Suprapubic skin (tissue), 4 donors: Measurements from ENCODE around the gene IFFO2. TPM values are rescaled to one million over a fixed set of nuclear protein-coding genes. Genes with fewer than 3 reads are reported as not detected.

Experiments used
- DNase-seq, 2 donors: peaks; one replicate each; pipeline ENCODE4 v3.0.0-alpha.2; 2019; ENCODE audit warnings: low spot score in 2 of 2
- H3K27ac ChIP-seq: fragments of 200-600 bp; sonication (generic); one replicate; pipeline ENCODE4 v1.5.1; 2019
- H3K27me3 ChIP-seq: fragments of 200-600 bp; sonication (generic); one replicate; pipeline ENCODE4 v1.5.1; 2019
- H3K36me3 ChIP-seq: fragments of 200-600 bp; sonication (generic); one replicate; pipeline ENCODE4 v1.5.1; 2019
- H3K4me1 ChIP-seq: fragments of 200-600 bp; sonication (generic); one replicate; pipeline ENCODE4 v1.5.1; 2019
- H3K4me3 ChIP-seq: fragments of 200-600 bp; sonication (generic); one replicate; pipeline ENCODE4 v1.5.1; 2019; ENCODE audit warnings: mild to moderate bottlenecking
- H3K9me3 ChIP-seq: fragments of 200-600 bp; sonication (generic); one replicate; pipeline ENCODE4 v1.5.1; 2019
- EP300 ChIP-seq: sonication (generic); formaldehyde crosslinking; IDR thresholded peaks from one replicate; pipeline ENCODE4 v1.6.1; 2017; ENCODE audit warnings: antibody characterized with exemption
- POLR2A ChIP-seq, 2 donors: fragments of 450-650 bp; IDR thresholded peaks; one replicate each; pipeline ENCODE4 v1.6.1; 2017; ENCODE audit warnings: antibody characterized with exemption in 2 of 2, mild to moderate bottlenecking in 2 of 2, moderate library complexity in 2 of 2
- POLR2AphosphoS5 ChIP-seq, 3 donors: sonication (generic); formaldehyde crosslinking; IDR thresholded peaks; one replicate each; pipeline ENCODE4 v1.6.1; 2017; ENCODE audit warnings: antibody characterized with exemption in 3 of 3
- WGBS: methylation state at CpG from one replicate; pipeline ENCODE4 v1.1.5; 2018; 5-methylcytosine and 5-hydroxymethylcytosine counted together
- total RNA-seq, 4 donors: library from RNA; depleted of rRNA; stranded (reverse); fragments of >200 nt; gene quantifications; one replicate each; pipeline ENCODE4 v1.1.0, GENCODE V29; 2016
- TF ChIP-seq, protein P1 (sequence below), 2 donors: fragments of 200-600 bp in 1 of 2; fragments of 450-650 bp in 1 of 2; sonication (generic) in 1 of 2; IDR thresholded peaks; one replicate each; pipeline ENCODE4 v1.5.1; 2016 to 2019; ENCODE audit warnings: antibody characterized with exemption in 2 of 2, mild to moderate bottlenecking in 1 of 2, moderate library complexity in 1 of 2

Gene IFFO2
- total RNA-seq, 4 donors from 2014 or later = 327 to 569 (median 449) TPM

DNA sequence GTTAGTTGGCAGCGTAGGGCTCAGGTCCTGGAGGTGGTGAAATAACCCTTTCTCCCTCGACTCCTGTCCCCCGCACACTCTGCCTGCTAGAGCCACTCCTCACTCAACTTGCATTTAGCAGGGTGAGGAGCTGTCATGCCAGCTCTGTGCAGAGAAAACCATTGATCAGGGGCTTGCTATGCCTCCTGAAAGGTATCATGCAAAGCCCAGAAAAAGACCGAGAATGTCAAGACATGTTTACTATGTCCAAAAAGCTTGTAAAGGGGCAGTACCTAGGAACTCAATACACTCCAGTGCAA is 72.1 kb downstream of the IFFO2 start:
- H3K4me3 ChIP-seq = no peak overlapping the region
- H3K36me3 ChIP-seq = peaks cover 10% of the 10 kb centered on the region
- no peaks in the 10 kb centered on the region for H3K9me3 ChIP-seq
- no peak for DNase-seq
- WGBS = 47% methylated on average over 3 of the region's 4 CpGs
- no peak overlapping the region for H3K27ac ChIP-seq
- H3K4me1 ChIP-seq = peaks cover 56% of the 10 kb centered on the region
- TF ChIP-seq POLR2AphosphoS5 (IDR thresholded peaks at IDR 0.05) = no peak
- TF ChIP-seq EP300 = no peak
- TF ChIP-seq, protein P1, sequence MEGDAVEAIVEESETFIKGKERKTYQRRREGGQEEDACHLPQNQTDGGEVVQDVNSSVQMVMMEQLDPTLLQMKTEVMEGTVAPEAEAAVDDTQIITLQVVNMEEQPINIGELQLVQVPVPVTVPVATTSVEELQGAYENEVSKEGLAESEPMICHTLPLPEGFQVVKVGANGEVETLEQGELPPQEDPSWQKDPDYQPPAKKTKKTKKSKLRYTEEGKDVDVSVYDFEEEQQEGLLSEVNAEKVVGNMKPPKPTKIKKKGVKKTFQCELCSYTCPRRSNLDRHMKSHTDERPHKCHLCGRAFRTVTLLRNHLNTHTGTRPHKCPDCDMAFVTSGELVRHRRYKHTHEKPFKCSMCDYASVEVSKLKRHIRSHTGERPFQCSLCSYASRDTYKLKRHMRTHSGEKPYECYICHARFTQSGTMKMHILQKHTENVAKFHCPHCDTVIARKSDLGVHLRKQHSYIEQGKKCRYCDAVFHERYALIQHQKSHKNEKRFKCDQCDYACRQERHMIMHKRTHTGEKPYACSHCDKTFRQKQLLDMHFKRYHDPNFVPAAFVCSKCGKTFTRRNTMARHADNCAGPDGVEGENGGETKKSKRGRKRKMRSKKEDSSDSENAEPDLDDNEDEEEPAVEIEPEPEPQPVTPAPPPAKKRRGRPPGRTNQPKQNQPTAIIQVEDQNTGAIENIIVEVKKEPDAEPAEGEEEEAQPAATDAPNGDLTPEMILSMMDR (IDR thresholded peaks at IDR 0.05) = no peak
- no peaks in the 10 kb centered on the region for H3K27me3 ChIP-seq

DNA sequence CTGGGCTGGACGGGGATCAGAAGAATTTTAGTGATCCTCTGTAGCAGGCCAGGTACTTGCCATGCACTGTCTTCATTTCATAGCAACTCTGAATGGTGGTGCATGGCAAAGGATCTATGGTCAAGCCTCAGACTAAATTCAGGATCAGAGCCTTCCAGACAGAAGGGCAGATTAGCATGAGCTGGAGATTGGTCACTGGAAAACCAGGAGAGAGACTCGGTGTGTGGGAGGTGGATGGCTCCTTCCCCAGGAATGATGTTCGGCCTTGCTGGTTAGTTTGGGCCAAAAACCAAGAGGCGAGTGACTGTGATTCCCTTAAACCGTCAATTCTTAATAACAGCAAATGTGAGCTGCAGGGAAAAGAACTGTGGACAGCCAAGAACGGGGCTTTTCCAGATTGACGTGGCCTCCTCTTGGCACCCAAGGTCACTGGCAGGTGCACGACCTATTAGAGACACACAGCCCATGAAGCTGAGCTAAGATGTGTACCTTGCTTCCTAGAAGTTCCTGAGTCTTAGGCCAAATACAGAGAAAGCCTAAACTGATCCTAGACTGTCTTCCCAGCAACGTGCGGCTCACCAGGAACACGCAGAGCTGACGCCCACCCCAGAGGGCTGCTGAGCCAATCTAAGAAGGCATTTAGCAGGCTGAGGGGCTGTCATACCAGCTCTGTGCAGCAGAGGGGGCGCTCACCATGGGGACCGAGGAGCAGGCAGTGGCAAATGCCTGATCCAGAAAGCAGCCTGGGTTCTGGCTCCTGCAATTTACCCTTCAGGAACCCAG is 72.6 kb downstream of the IFFO2 start:
- Histone ChIP-seq H3K4me3 (no peak overlapping the region), H3K27ac (no peak overlapping the region), H3K27me3 (no peaks in the 10 kb centered on the region), H3K4me1 (peaks cover 58% of the 10 kb centered on the region), H3K9me3 (no peaks in the 10 kb centered on the region), H3K36me3 (peaks cover 10% of the 10 kb centered on the region)
- no peak for TF ChIP-seq EP300
- TF ChIP-seq, protein P1 (IDR thresholded peaks at IDR 0.05) = peak; percentile 71 to 92
- no peak for TF ChIP-seq POLR2AphosphoS5 (IDR thresholded peaks at IDR 0.05)
- TF ChIP-seq POLR2A (IDR thresholded peaks at IDR 0.05) = no peak
- peak in 1 of 2 donors; percentile 83 for DNase-seq
- WGBS = 71% methylated on average over 8 of the region's 14 CpGs

DNA sequence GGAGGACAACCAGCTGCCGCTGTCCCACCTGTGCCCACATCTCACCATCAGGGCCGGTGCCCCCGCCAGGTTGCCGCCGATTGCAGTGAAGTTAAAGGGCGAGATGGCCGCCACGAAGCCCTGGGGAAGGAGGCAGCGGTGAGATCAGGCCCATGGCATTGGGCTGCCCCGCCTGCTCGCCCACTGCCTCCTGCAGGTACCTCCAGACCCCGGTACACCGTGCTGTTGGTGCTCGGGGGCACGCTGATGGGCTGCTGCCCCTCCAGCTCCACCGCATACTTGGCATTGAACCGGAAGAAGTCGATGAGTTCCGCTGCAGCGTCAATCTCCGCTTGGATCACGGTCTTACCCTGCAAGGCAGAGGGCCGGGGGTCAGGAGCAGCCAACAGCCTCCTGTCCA is 73.4 kb downstream of the IFFO2 start:
- Histone ChIP-seq H3K27me3 (no peaks in the 10 kb centered on the region), H3K4me1 (peaks cover 58% of the 10 kb centered on the region), H3K36me3 (peaks cover 7% of the 10 kb centered on the region), H3K27ac (no peak overlapping the region), H3K9me3 (no peaks in the 10 kb centered on the region), H3K4me3 (no peak overlapping the region)
- TF ChIP-seq, protein P1 (IDR thresholded peaks at IDR 0.05) = no peak
- TF ChIP-seq EP300 = no peak
- TF ChIP-seq POLR2AphosphoS5 (IDR thresholded peaks at IDR 0.05) = no peak
- no peak for DNase-seq
- 90% methylated on average over 2 of the region's 23 CpGs for WGBS

DNA sequence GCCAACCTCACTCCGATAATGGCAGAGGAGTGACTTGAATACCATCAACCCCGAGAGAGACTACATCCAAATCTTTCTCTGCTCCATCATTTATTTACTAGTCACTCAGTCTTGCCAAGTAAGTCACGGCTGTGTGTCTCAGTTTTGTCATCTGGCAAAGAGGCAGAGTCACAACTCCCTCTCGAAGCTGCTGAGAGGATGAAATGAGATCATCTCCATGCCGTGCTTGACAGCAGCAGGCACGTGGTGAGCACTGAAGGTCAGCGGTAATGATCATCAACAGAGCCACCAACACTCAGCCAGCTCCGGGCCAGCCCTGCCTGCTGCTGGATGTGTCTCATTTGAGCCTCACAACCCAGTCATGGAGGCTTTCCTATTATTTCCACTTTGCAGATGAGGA is 74.0 kb downstream of the IFFO2 start:
- Histone ChIP-seq H3K36me3 (peaks cover 7% of the 10 kb centered on the region), H3K27ac (peak overlapping the region; percentile 59), H3K4me3 (no peak overlapping the region), H3K27me3 (no peaks in the 10 kb centered on the region), H3K4me1 (peaks cover 58% of the 10 kb centered on the region), H3K9me3 (no peaks in the 10 kb centered on the region)
- no peak for DNase-seq
- TF ChIP-seq POLR2AphosphoS5 (IDR thresholded peaks at IDR 0.05) (no peak), POLR2A (IDR thresholded peaks at IDR 0.05) (no peak), EP300 (no peak)
- TF ChIP-seq, protein P1 (IDR thresholded peaks at IDR 0.05) = no peak
- whole genome bisulfite sequencing = 43% methylated on average over 8 of the region's 8 CpGs

DNA sequence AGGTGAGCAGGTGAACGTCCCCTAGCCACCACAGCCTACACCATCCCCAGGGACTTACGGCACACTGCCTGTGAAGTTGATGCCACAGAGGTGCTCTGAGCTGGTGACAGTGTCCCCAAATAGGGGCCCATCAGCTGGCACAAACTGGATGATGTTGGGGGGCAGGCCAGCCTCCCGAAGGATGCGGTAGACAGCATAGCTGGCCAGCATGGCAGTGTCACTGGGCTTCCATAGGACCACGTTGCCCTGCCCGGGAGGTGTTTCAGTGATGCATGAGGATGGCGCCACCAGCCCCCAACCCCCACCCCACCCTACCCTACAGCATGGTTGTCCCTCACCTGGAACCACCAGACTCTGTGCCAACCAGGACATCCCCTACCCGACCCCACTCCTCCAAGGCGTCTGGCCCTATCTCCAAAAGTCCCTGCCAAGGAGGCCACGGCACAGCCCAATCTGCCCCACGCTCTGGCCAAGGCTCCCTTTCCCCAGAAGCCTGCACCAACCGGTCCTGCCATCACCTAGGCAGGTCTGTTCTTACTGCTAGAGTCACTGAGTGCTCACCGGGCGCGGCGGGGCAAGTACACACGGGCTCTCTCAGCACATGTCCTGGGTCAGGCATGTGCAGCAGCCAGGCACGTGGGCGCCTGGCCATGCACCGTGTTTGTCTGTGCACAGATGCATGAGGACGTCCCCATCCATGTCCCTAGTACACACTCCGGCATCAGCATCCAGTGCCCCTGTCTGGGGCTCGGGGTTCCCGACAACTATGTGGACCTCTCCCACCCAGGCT is 74.6 kb downstream of the IFFO2 start:
- TF ChIP-seq POLR2AphosphoS5 (IDR thresholded peaks at IDR 0.05) (no peak), EP300 (no peak), POLR2A (IDR thresholded peaks at IDR 0.05) (no peak)
- TF ChIP-seq, protein P1 (IDR thresholded peaks at IDR 0.05) = no peak
- no peak overlapping the region for H3K4me3 ChIP-seq
- peaks cover 57% of the 10 kb centered on the region for H3K4me1 ChIP-seq
- no peaks in the 10 kb centered on the region for H3K9me3 ChIP-seq
- H3K36me3 ChIP-seq = peaks cover 7% of the 10 kb centered on the region
- WGBS = 50% methylated on average over 22 of the region's 24 CpGs
- peak overlapping the region; percentile 59 for H3K27ac ChIP-seq
- DNase-seq = no peak
- no peaks in the 10 kb centered on the region for H3K27me3 ChIP-seq
